ENCODE results near the gene WDR83.

Gene WDR83

DNA sequence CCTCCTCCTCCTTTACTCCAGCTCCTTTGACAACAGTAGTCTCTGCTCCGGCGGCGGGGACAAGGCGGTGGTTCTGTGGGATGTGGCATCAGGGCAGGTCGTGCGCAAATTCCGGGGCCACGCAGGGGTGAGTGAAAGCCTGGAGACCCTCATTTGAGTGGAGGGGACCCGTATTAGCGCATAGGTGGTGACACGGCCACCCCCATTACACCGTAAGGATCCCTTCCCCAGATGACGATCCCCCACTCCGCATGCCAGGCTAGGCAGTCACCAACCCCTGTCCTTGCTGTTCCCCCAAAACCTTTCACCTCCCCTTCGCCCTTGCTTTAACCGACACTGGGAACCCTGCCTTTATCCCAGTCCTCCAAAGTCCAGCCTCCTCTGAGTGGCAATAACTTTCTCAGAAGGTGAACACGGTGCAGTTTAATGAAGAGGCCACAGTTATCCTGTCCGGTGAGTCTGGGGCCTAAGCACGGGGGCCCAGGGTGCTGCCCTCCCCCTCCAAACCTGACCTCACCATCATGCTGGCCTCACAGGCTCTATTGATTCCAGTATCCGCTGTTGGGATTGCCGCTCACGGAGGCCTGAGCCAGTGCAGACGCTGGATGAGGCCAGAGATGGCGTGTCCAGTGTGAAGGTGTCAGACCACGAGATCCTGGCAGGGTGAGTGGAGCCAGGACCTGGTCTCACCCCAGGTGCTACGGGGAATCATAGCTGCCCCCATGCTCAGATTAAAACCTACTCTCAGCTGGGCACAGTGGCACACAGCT lies 3.7 kb downstream of the WDR83 start:
- no peak for TF ChIP-seq CTCF (IDR thresholded peaks at IDR 0.05)

GRCh38 chr19:12672744-12673143 lies 6.1 kb downstream of the WDR83 start:
- no peak for TF ChIP-seq CTCF (IDR thresholded peaks at IDR 0.05)

DNA sequence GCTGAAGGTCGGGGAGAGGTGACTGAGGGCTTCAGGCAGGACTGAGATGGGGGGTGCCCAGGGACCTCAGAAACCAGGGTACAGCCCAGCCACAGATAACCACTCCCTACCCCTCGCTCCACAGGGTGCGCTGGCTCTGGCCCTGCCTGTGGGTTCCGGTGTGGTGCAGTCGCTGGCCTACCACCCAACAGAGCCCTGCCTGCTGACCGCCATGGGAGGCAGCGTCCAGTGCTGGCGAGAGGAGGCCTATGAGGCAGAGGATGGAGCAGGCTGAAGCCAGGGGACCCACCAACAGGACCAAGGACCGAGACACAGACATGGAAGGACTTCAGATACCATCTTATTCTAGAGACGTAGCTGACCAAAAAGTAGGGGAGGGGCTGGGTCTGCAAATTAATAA lies 8.8 kb downstream of the WDR83 start:
- TF ChIP-seq CTCF (IDR thresholded peaks at IDR 0.05), result no peak

GRCh38 chr19:12675940-12676339 lies 9.3 kb downstream of the WDR83 start:
- TF ChIP-seq CTCF (IDR thresholded peaks at IDR 0.05), result no peak

DNA sequence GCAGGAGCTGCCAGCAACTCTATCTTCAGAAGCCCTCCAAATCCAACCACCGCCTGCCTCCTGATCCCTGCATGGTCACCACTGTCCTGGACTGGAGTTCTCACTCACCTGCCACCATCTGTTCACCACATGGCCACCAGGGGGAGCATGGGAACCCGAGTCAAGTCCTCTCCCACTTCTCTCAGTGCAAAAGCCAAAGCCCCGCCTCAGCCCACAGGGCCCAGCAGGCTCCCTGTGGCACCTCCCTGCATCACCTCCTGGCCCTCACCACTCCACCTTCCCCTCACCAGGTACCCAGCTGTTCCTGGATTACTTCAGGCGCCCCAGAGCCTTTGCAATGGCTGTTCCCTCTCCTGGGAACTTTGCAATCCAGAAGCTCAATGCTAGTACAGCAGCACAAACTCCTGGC lies 9.8 kb downstream of the WDR83 start:
- TF ChIP-seq CTCF (IDR thresholded peaks at IDR 0.05), result peak; percentile 93

DNA sequence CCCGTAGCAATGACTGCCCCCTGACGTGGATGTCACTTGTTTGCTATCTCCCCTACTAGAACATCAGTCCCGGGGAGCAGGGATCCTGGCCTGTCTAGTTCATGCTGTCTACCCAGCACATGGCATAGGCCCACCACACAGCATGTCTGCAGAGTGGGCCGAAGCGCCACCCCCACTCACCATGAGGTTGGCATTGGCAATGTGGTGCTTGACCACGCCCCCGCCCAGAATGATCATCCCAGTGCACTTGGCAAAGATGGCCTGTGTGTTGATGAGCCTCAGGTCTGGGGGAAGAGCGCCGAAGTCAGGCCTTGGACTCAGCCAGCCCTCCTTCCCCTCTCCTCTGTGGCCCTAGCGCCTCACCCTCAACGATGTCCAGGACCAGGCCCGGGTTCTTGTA lies 10.3 kb downstream of the WDR83 start:
- TF ChIP-seq CTCF (IDR thresholded peaks at IDR 0.05), result no peak

GRCh38 chr19:12680034-12680433 lies 13.4 kb downstream of the WDR83 start:
- TF ChIP-seq CTCF (IDR thresholded peaks at IDR 0.05), result no peak

All from LNCAP (cell line).